Karpas-422 (cell line): Measurements from ENCODE around the gene PTCD1. TPM values are rescaled to one million over a fixed set of nuclear protein-coding genes. Genes with fewer than 3 reads are reported as not detected.
"Not testable (repeated sequence)": the region's sequence is repeated elsewhere in the genome, so short reads cannot be mapped to it uniquely, and the experiment has no call there.

Experiments
- DNase-seq: peaks from one replicate; pipeline ENCODE4 v3.0.0-alpha.2; 2015
- H2AFZ ChIP-seq: fragments of 200-600 bp; sonication (generic); 2 replicates; pipeline ENCODE4 v1.6.1; 2014; ENCODE audit warnings: antibody characterized with exemption, low read length, mixed read lengths
- H3K27ac ChIP-seq: fragments of 200-600 bp; sonication (generic); 2 replicates; pipeline ENCODE4 v1.5.1; 2014; ENCODE audit warnings: mild to moderate bottlenecking, low read length, moderate library complexity
- H3K27me3 ChIP-seq: fragments of 200-600 bp; sonication (generic); 2 replicates; pipeline ENCODE4 v1.6.1; 2014; ENCODE audit warnings: low read length, mixed read lengths
- H3K36me3 ChIP-seq: fragments of 200-600 bp; sonication (generic); 2 replicates; pipeline ENCODE4 v1.6.1; 2014; ENCODE audit warnings: low read length, mixed read lengths; ENCODE audit not compliant: insufficient read depth
- H3K4me1 ChIP-seq: fragments of 200-600 bp; sonication (generic); 2 replicates; pipeline ENCODE4 v1.6.1; 2014; ENCODE audit warnings: mild to moderate bottlenecking, low read length, mixed read lengths
- H3K4me2 ChIP-seq: fragments of 200-600 bp; sonication (generic); 2 replicates; pipeline ENCODE4 v1.6.1; 2014; ENCODE audit warnings: low read length, low read depth, mild to moderate bottlenecking; ENCODE audit not compliant: poor library complexity, severe bottlenecking
- H3K4me3 ChIP-seq: fragments of 200-600 bp; sonication (generic); 2 replicates; pipeline ENCODE4 v1.5.1; 2014; ENCODE audit warnings: mild to moderate bottlenecking, antibody characterized with exemption, low read length, mixed read lengths
- H3K79me2 ChIP-seq: fragments of 200-600 bp; sonication (generic); 2 replicates; pipeline ENCODE4 v1.6.1; 2014; ENCODE audit warnings: mild to moderate bottlenecking, low read length, mixed read lengths
- H3K9ac ChIP-seq: fragments of 200-600 bp; sonication (generic); 2 replicates; pipeline ENCODE4 v1.6.0; 2014; ENCODE audit warnings: low read length
- H3K9me2 ChIP-seq: fragments of 200-600 bp; sonication (generic), shearing (Covaris generic); replicated peaks from 2 replicates; pipeline ENCODE4 v1.6.0; 2014; ENCODE audit warnings: mild to moderate bottlenecking, low read length, moderate library complexity; ENCODE audit not compliant: insufficient read depth
- H3K9me3 ChIP-seq: fragments of 300-700, 200-600 bp; sonication (generic); 2 replicates; pipeline ENCODE4 v1.6.1; 2014; ENCODE audit warnings: low read length, mixed read lengths
- H4K20me1 ChIP-seq: fragments of 200-600 bp; sonication (generic); 2 replicates; pipeline ENCODE4 v1.6.1; 2014; ENCODE audit warnings: mild to moderate bottlenecking, antibody characterized with exemption, low read length, low read depth; ENCODE audit not compliant: insufficient read depth
- total RNA-seq: library from RNA; depleted of rRNA; stranded (reverse); fragments of >200 nt; shearing (Covaris generic); gene quantifications from 2 replicates; pipeline ENCODE4 v1.2.3, GENCODE V29; 2014; ENCODE audit warnings: low replicate concordance

PTCD1 gene
- total RNA-seq, 1 experiment from 2014 or later = 2.5 TPM

- Histone ChIP-seq H3K9ac (peak overlapping the region; percentile 96), H3K79me2 (peaks cover 68% of the 10 kb centered on the region)
Measured at GRCh38 chr7:99440195-99440594, 1.6 kb upstream of the PTCD1 start.

GRCh38 chr7:99437946-99438572, 539 bp downstream of the PTCD1 start:
- Histone ChIP-seq H3K27me3 (no peaks in the 10 kb centered on the region), H3K4me2 (peak overlapping the region; percentile 90), H3K4me3 (peak overlapping the region; percentile 92), H3K9ac (peak overlapping the region; percentile 96), H3K36me3 (peaks cover 4% of the 10 kb centered on the region), H2AFZ (peak overlapping the region; percentile 93), H4K20me1 (peaks cover 12% of the 10 kb centered on the region; the same call in 1 of the 2 replicates), H3K9me2 (no peaks in the 10 kb centered on the region), H3K79me2 (peaks cover 68% of the 10 kb centered on the region), H3K4me1 (peaks cover 18% of the 10 kb centered on the region), H3K27ac (peak overlapping the region; percentile 47; the same call in 1 of the 2 replicates), H3K9me3 (no peaks in the 10 kb centered on the region)
- DNase-seq = no peak

More at GRCh38 chr7:99440195-99440594, 1.6 kb upstream of the PTCD1 start:
- DNase-seq = no peak
- Histone ChIP-seq H3K9me3 (no peaks in the 10 kb centered on the region), H3K4me1 (peaks cover 18% of the 10 kb centered on the region), H4K20me1 (peaks cover 12% of the 10 kb centered on the region; the same call in 1 of the 2 replicates), H3K4me2 (peak overlapping the region; percentile 90), H3K27me3 (no peaks in the 10 kb centered on the region), H3K9me2 (no peaks in the 10 kb centered on the region), H3K4me3 (peak overlapping the region; percentile 92), H3K36me3 (peaks cover 7% of the 10 kb centered on the region), H2AFZ (no peak overlapping the region), H3K27ac (no peak overlapping the region)

- Histone ChIP-seq H3K4me3 (no peak overlapping the region), H3K4me1 (peaks cover 9% of the 10 kb centered on the region), H4K20me1 (no peaks in the 10 kb centered on the region; the same call in 1 of the 2 replicates), H3K27me3 (no peaks in the 10 kb centered on the region), H3K9me2 (no peaks in the 10 kb centered on the region), H3K9me3 (no peaks in the 10 kb centered on the region), H3K36me3 (0 out of 2 replicates have a peak, but pooled peaks cover 4% of the 10 kb centered on the region), H3K79me2 (peaks cover 27% of the 10 kb centered on the region), H3K4me2 (no peak overlapping the region), H3K9ac (no peak overlapping the region), H3K27ac (no peak overlapping the region), H2AFZ (no peak overlapping the region)
- no peak for DNase-seq
Measured at GRCh38 chr7:99433158-99433557, 5.4 kb downstream of the PTCD1 start.

GRCh38 chr7:99431756-99432540, 6.7 kb downstream of the PTCD1 start:
- DNase-seq, H3K9ac ChIP-seq, H2AFZ ChIP-seq, H3K36me3 ChIP-seq, H3K4me2 ChIP-seq, H3K4me1 ChIP-seq, H3K9me2 ChIP-seq, H4K20me1 ChIP-seq, H3K9me3 ChIP-seq, H3K27me3 ChIP-seq, H3K4me3 ChIP-seq, H3K27ac ChIP-seq: not testable (repeated sequence)
- H3K79me2 ChIP-seq = peaks cover 15% of the 10 kb centered on the region

- Histone ChIP-seq H3K4me3 (no peak overlapping the region), H3K27me3 (no peaks in the 10 kb centered on the region), H3K4me2 (no peak overlapping the region), H3K36me3 (0 out of 2 replicates have a peak, but pooled peaks cover 4% of the 10 kb centered on the region), H3K9me3 (no peaks in the 10 kb centered on the region), H2AFZ (no peak overlapping the region), H3K4me1 (no peaks in the 10 kb centered on the region), H3K79me2 (no peaks in the 10 kb centered on the region), H4K20me1 (no peaks in the 10 kb centered on the region), H3K9ac (no peak overlapping the region), H3K9me2 (no peaks in the 10 kb centered on the region), H3K27ac (no peak overlapping the region)
- DNase-seq = no peak
Measured at GRCh38 chr7:99429756-99430155, 8.8 kb downstream of the PTCD1 start.

GRCh38 chr7:99428972-99429566, 9.5 kb downstream of the PTCD1 start:
- Histone ChIP-seq H3K9me3 (no peaks in the 10 kb centered on the region), H3K9me2 (no peaks in the 10 kb centered on the region), H3K4me3 (no peak overlapping the region), H4K20me1 (no peaks in the 10 kb centered on the region), H3K4me1 (no peaks in the 10 kb centered on the region), H3K36me3 (0 out of 2 replicates have a peak, but pooled peaks cover 5% of the 10 kb centered on the region), H3K79me2 (no peaks in the 10 kb centered on the region), H3K27me3 (no peaks in the 10 kb centered on the region), H3K9ac (no peak overlapping the region), H3K27ac (no peak overlapping the region), H2AFZ (no peak overlapping the region), H3K4me2 (no peak overlapping the region)
- no peak for DNase-seq

- Histone ChIP-seq H3K27me3 (no peaks in the 10 kb centered on the region), H3K9ac (no peak overlapping the region), H4K20me1 (no peaks in the 10 kb centered on the region), H3K4me1 (no peaks in the 10 kb centered on the region), H3K79me2 (no peaks in the 10 kb centered on the region; the same call in 1 of the 2 replicates), H2AFZ (no peak overlapping the region), H3K27ac (no peak overlapping the region), H3K4me2 (no peak overlapping the region), H3K9me2 (no peaks in the 10 kb centered on the region), H3K9me3 (no peaks in the 10 kb centered on the region), H3K36me3 (peaks cover 14% of the 10 kb centered on the region; the same call in 1 of the 2 replicates), H3K4me3 (no peak overlapping the region)
- no peak for DNase-seq
Measured at GRCh38 chr7:99424932-99425730, 13.5 kb downstream of the PTCD1 start.
